DOHH2 (cell line): ENCODE measurements around the gene GLYR1.

Source experiments
- EZH2phosphoT487 ChIP-seq: fragments of 200-600 bp; sonication (generic); IDR thresholded peaks from 2 replicates; pipeline ENCODE4 v1.6.1; 2017; ENCODE audit warnings: borderline replicate concordance, mild to moderate bottlenecking, antibody characterized with exemption, low read length, moderate library complexity, mixed read lengths
- TF ChIP-seq, protein P1 (sequence below): fragments of 200-600 bp; sonication (generic); IDR thresholded peaks from one replicate; pipeline ENCODE4 v1.5.1; 2014; ENCODE audit warnings: antibody characterized with exemption, mild to moderate bottlenecking, low read depth, low read length; ENCODE audit not compliant: poor library complexity, severe bottlenecking

- TF ChIP-seq, protein P1, sequence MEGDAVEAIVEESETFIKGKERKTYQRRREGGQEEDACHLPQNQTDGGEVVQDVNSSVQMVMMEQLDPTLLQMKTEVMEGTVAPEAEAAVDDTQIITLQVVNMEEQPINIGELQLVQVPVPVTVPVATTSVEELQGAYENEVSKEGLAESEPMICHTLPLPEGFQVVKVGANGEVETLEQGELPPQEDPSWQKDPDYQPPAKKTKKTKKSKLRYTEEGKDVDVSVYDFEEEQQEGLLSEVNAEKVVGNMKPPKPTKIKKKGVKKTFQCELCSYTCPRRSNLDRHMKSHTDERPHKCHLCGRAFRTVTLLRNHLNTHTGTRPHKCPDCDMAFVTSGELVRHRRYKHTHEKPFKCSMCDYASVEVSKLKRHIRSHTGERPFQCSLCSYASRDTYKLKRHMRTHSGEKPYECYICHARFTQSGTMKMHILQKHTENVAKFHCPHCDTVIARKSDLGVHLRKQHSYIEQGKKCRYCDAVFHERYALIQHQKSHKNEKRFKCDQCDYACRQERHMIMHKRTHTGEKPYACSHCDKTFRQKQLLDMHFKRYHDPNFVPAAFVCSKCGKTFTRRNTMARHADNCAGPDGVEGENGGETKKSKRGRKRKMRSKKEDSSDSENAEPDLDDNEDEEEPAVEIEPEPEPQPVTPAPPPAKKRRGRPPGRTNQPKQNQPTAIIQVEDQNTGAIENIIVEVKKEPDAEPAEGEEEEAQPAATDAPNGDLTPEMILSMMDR = no peak
- no peak for TF ChIP-seq EZH2phosphoT487
These were observed 45.4 kb upstream of the GLYR1 start for GRCh38 chr16:4892361-4893102.
